Ishikawa (cell line): ENCODE results near the gene GMCL2.

Experiments used
- CEBPB ChIP-seq: IDR thresholded peaks from 2 replicates; pipeline ENCODE4 v1.6.1; 2012
- CREB1 ChIP-seq: IDR thresholded peaks from 2 replicates; pipeline ENCODE4 v1.6.1; 2012; ENCODE audit warnings: low read depth
- EGR1 ChIP-seq: IDR thresholded peaks from 2 replicates; pipeline ENCODE4 v1.6.1; 2012
- EP300 ChIP-seq: IDR thresholded peaks from 2 replicates; pipeline ENCODE4 v1.6.1; 2012; ENCODE audit warnings: borderline replicate concordance
- FOXM1 ChIP-seq: IDR thresholded peaks from 2 replicates; pipeline ENCODE4 v1.6.1; 2012; ENCODE audit warnings: low read depth, borderline replicate concordance
- NFIC ChIP-seq: IDR thresholded peaks from 2 replicates; pipeline ENCODE4 v1.6.1; 2012
- RAD21 ChIP-seq: IDR thresholded peaks from 2 replicates; pipeline ENCODE4 v1.6.1; 2012; ENCODE audit warnings: low read depth
- TAF1 ChIP-seq: IDR thresholded peaks from 2 replicates; pipeline ENCODE4 v1.6.1; 2012; ENCODE audit warnings: low read depth, mild to moderate bottlenecking
- TCF12 ChIP-seq: IDR thresholded peaks from 2 replicates; pipeline ENCODE4 v1.6.1; 2012; ENCODE audit warnings: low read depth
- TEAD4 ChIP-seq: IDR thresholded peaks from 2 replicates; pipeline ENCODE4 v1.6.1; 2012
- YY1 ChIP-seq: IDR thresholded peaks from 2 replicates; pipeline ENCODE4 v1.6.1; 2012; ENCODE audit warnings: low read depth
- ZBTB7A ChIP-seq: IDR thresholded peaks from 2 replicates; pipeline ENCODE4 v1.6.1; 2012; ENCODE audit warnings: low read depth
- TF ChIP-seq, protein P1 (sequence below): IDR thresholded peaks from 2 replicates; pipeline ENCODE4 v1.6.1; 2012
- TF ChIP-seq, protein P2 (sequence below): IDR thresholded peaks from 2 replicates; pipeline ENCODE4 v1.6.1; 2012
- TF ChIP-seq, protein P3 (sequence below): IDR thresholded peaks from 2 replicates; pipeline ENCODE4 v1.6.1; 2012; ENCODE audit warnings: low read depth, mild to moderate bottlenecking

GMCL2 gene

DNA sequence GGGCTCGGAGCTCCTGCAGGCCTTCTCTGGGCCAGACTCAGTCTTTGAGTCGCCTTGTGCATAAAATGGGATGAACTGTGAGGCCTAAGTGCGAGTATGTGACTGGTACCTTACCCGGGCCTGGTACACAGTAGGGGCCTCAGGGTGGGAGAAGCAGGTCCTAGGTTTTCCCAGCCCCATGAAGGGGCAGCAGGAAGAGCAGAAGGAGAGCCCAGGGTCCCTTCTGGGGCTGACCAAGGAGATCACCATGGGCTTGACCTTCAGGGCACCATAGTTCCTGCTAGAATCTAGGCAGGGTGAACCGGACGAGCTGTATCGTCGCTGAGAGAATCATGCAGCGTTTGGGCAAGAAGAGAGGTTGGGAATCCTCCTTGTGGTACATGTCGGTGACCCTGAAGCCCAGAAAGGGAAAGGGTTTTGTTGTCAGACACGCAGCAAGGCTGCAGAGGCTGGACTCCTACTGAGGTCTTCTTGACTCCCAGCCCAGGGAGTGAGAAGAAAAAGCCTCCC lies 45.8 kb upstream of the GMCL2 start:
- TF ChIP-seq NFIC (no peak), YY1 (no peak), RAD21 (no peak)

DNA sequence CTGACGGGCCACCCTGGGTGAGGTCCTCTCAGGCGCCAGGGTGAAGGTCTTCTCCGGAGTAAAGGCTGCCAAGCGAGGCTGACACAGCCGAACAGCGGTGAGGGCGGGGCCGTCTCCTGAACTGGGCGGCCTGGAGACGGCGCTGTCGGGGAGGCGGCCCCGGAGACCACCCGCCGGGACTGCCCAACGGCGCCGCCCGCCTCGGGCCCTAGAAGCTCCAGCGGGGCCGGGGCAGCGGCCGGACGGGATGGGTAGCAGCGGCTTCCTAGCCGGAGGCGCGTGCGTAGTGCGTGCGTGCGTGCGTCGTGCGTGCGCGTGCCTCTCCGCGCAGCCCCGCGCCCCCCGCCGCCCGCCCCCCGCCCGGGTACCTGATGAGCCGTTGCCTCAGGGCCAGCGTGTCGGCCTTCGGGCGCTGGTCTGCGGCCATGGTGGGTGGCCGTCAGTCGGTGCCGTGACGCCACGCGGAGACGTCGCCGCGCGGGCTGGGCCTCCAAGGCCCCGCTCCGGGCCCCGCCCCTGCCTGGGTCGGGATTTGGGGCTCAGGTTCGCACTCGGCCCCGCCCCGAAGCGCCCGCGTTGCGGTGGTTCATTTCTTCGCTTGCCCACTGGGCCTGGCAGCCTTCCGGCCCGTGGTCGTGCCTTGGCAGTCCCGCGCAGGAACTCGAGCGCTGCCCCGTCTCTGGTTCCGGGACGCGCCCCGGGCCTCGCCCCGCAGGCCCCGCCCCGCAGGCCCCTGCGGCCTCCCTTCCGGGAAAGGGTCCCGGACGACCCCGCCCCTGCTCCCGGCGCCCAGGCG lies 45.2 kb upstream of the GMCL2 start, which contains the start of gene PHYKPL:
PHYKPL (minus strand) TSS at position 679 of the 796 bp plus-strand sequence; CDS start at position 427, 252 bp downstream.
- TF ChIP-seq, protein P1, sequence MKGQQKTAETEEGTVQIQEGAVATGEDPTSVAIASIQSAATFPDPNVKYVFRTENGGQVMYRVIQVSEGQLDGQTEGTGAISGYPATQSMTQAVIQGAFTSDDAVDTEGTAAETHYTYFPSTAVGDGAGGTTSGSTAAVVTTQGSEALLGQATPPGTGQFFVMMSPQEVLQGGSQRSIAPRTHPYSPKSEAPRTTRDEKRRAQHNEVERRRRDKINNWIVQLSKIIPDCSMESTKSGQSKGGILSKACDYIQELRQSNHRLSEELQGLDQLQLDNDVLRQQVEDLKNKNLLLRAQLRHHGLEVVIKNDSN = peak; percentile 9; the same call in 1 of the 2 replicates
- TF ChIP-seq TAF1 = peak; percentile 49; the same call in 1 of the 2 replicates
- 0 out of 2 replicates have a peak, but pooled peaks have one; percentile 23 for TF ChIP-seq TCF12
- TF ChIP-seq, protein P2, sequence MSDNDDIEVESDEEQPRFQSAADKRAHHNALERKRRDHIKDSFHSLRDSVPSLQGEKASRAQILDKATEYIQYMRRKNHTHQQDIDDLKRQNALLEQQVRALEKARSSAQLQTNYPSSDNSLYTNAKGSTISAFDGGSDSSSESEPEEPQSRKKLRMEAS = peak; percentile 69
- TF ChIP-seq YY1 = peak; percentile 40; the same call in 1 of the 2 replicates
- no peak for TF ChIP-seq TEAD4
- TF ChIP-seq NFIC = 0 out of 2 replicates have a peak, but pooled peaks have one; percentile 29
- TF ChIP-seq, protein P3, sequence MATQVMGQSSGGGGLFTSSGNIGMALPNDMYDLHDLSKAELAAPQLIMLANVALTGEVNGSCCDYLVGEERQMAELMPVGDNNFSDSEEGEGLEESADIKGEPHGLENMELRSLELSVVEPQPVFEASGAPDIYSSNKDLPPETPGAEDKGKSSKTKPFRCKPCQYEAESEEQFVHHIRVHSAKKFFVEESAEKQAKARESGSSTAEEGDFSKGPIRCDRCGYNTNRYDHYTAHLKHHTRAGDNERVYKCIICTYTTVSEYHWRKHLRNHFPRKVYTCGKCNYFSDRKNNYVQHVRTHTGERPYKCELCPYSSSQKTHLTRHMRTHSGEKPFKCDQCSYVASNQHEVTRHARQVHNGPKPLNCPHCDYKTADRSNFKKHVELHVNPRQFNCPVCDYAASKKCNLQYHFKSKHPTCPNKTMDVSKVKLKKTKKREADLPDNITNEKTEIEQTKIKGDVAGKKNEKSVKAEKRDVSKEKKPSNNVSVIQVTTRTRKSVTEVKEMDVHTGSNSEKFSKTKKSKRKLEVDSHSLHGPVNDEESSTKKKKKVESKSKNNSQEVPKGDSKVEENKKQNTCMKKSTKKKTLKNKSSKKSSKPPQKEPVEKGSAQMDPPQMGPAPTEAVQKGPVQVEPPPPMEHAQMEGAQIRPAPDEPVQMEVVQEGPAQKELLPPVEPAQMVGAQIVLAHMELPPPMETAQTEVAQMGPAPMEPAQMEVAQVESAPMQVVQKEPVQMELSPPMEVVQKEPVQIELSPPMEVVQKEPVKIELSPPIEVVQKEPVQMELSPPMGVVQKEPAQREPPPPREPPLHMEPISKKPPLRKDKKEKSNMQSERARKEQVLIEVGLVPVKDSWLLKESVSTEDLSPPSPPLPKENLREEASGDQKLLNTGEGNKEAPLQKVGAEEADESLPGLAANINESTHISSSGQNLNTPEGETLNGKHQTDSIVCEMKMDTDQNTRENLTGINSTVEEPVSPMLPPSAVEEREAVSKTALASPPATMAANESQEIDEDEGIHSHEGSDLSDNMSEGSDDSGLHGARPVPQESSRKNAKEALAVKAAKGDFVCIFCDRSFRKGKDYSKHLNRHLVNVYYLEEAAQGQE = no peak
- TF ChIP-seq ZBTB7A = peak; percentile 97

DNA sequence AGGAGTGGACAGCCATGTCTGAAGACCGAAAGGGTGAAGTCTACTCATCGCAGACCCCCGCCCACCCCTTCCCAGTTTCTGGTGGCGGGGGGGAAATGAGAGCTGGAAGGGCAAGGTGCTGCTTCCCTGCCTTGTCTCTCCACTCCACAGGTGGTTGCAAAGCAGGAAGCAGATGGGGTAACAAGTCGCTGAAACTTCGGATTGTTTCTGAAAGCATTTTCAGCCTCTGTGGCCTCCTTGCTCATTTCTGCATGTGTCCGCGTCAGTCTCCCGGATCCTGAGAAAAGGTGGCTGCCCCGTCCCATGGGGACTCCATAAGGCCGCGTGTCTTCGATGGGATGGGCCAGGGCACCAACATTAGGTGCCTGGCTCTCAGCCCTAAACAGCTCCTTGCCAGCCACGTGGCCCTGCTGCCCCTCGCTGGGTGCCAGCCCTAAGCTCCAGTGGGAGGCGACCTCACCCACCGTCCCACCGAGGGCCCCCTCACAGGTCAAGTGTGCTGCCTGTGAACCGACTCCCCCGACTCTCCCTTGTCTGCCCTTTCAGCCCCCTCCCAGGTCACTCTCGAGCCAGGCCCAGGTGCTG lies 44.5 kb upstream of the GMCL2 start:
- no peak for TF ChIP-seq TAF1
- TF ChIP-seq, protein P1 = peak; percentile 42; the same call in 1 of the 2 replicates

DNA sequence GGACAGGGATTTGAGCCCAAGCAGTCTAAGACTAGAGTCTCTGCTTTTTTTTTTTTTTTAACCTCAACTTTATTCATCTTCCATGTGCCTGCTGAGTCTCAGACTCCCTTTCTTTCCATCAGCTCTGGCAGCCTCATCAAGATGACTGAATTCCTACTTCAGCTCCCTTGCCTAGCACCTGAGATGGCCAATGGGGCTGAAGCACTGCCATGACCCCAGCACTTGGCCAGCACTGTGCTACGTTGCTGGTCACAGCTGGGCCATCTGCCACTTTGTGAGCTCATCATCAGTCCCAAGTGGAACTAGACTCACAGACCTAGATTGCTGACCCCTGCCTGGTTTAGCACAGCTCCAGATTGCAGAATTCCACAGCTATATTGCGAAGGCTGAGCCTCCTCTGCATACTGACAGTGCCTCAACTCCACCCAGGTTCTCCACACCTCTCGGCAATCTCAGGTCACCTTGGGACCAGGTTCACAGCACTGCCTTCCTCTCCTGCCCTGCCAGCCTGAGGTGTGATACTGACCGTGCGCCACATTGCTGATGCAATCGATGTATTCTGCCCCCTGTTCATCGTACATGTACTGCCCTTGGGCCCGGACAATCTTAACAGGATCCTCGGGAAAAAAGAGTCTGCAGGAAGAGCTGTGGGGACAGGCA lies 43.8 kb upstream of the GMCL2 start:
- TF ChIP-seq TAF1 = no peak
- TF ChIP-seq CREB1 = no peak
- TF ChIP-seq TEAD4 = no peak
- TF ChIP-seq, protein P3 = no peak
- no peak for TF ChIP-seq NFIC
- no peak for TF ChIP-seq EP300
- no peak for TF ChIP-seq CEBPB
- TF ChIP-seq YY1 = no peak
- TF ChIP-seq ZBTB7A = no peak
- no peak for TF ChIP-seq EGR1
- TF ChIP-seq, protein P2 = no peak
- no peak for TF ChIP-seq TCF12
- no peak for TF ChIP-seq RAD21
- TF ChIP-seq, protein P1 = no peak
- no peak for TF ChIP-seq FOXM1

DNA sequence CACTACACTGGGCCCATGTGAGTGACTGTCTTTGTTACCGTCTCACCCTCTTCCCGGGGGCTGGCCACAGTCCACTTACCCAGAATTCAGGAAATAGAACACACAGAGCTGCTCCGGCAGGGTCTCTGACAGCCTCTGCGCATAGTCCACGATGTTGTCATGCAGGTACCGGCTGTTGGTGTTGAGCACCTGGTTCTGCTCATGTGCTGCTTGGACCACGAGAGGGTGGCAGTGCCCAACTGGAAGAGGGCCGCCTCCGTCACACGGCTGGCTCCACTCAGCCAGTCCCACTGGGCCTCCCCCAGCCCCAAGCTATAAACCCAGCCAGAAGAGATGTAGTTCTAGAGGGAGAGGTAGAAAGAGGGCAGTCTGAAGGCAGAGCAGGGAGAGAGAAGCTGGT lies 42.7 kb upstream of the GMCL2 start:
- TF ChIP-seq CREB1 = no peak
- no peak for TF ChIP-seq TEAD4
- no peak for TF ChIP-seq YY1
- TF ChIP-seq, protein P2 = no peak
- TF ChIP-seq TCF12 = no peak
- TF ChIP-seq TAF1 = no peak
- TF ChIP-seq NFIC = no peak
- TF ChIP-seq, protein P3 = no peak
- no peak for TF ChIP-seq RAD21
- no peak for TF ChIP-seq ZBTB7A
